Prostate gland (tissue), 2 donors: Measurements from ENCODE around the gene LIPN.

Source experiments
- POLR2A ChIP-seq: fragments of 450-650 bp; IDR thresholded peaks from one replicate; pipeline ENCODE4 v1.6.1; 2016; ENCODE audit warnings: antibody characterized with exemption, mild to moderate bottlenecking
- POLR2AphosphoS5 ChIP-seq: sonication (generic); formaldehyde crosslinking; IDR thresholded peaks from one replicate; pipeline ENCODE4 v1.6.1; 2017; ENCODE audit warnings: antibody characterized with exemption
- TF ChIP-seq, protein P1 (sequence below), 4 experiments: fragments of 200-600 bp in 2 of 4; fragments of 450-650 bp in 2 of 4; sonication (generic) in 2 of 4; IDR thresholded peaks; 1 replicate in 3 of 4; 2 replicates in 1 of 4; pipeline ENCODE4 v1.5.1; 2016 to 2019; ENCODE audit warnings: antibody characterized with exemption in 4 of 4, mild to moderate bottlenecking in 2 of 4, moderate library complexity in 2 of 4

DNA sequence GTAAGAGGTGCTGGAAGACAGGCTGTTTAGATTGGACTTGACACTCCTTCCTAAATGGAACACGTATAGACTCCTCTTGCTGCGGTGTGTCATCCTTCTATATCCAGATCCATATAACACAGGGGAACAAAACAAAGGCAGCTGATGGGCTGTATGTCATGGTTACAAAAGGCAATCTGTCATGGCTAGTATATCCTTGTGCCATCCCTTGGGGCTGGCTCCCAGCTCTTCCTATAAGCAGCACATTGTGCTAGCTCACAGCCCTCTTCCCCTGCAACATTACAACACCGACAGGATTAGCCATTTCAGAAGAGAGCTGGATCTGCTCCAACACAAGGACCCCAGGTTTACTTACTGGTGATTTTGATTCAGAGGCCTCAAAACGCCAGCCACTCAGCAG lies 38.4 kb upstream of the LIPN start:
- TF ChIP-seq, protein P1, sequence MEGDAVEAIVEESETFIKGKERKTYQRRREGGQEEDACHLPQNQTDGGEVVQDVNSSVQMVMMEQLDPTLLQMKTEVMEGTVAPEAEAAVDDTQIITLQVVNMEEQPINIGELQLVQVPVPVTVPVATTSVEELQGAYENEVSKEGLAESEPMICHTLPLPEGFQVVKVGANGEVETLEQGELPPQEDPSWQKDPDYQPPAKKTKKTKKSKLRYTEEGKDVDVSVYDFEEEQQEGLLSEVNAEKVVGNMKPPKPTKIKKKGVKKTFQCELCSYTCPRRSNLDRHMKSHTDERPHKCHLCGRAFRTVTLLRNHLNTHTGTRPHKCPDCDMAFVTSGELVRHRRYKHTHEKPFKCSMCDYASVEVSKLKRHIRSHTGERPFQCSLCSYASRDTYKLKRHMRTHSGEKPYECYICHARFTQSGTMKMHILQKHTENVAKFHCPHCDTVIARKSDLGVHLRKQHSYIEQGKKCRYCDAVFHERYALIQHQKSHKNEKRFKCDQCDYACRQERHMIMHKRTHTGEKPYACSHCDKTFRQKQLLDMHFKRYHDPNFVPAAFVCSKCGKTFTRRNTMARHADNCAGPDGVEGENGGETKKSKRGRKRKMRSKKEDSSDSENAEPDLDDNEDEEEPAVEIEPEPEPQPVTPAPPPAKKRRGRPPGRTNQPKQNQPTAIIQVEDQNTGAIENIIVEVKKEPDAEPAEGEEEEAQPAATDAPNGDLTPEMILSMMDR (IDR thresholded peaks at IDR 0.05): no peak
- TF ChIP-seq POLR2AphosphoS5 (no peak), POLR2A (no peak)
